Measurements from ENCODE around the gene GCDH.

- TF ChIP-seq ZNF70 (CRISPR knock-in tag; IDR thresholded peaks at IDR 0.05), result no peak
- no peak for TF ChIP-seq ARNTL (CRISPR knock-in tag; IDR thresholded peaks at IDR 0.05; ENCODE audit: borderline replicate concordance, low read depth)
- no peak for TF ChIP-seq TCF4 (CRISPR knock-in tag; IDR thresholded peaks at IDR 0.05; ENCODE audit: borderline replicate concordance)
- TF ChIP-seq, protein P1, sequence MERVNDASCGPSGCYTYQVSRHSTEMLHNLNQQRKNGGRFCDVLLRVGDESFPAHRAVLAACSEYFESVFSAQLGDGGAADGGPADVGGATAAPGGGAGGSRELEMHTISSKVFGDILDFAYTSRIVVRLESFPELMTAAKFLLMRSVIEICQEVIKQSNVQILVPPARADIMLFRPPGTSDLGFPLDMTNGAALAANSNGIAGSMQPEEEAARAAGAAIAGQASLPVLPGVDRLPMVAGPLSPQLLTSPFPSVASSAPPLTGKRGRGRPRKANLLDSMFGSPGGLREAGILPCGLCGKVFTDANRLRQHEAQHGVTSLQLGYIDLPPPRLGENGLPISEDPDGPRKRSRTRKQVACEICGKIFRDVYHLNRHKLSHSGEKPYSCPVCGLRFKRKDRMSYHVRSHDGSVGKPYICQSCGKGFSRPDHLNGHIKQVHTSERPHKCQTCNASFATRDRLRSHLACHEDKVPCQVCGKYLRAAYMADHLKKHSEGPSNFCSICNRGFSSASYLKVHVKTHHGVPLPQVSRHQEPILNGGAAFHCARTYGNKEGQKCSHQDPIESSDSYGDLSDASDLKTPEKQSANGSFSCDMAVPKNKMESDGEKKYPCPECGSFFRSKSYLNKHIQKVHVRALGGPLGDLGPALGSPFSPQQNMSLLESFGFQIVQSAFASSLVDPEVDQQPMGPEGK (CRISPR knock-in tag; IDR thresholded peaks at IDR 0.05; ENCODE audit: borderline replicate concordance), result no peak
- TF ChIP-seq SNAI2 (CRISPR knock-in tag; IDR thresholded peaks at IDR 0.05), result no peak
- TF ChIP-seq GLIS3 (CRISPR knock-in tag; IDR thresholded peaks at IDR 0.05), result no peak
- no peak for TF ChIP-seq ZNF8 (CRISPR knock-in tag; IDR thresholded peaks at IDR 0.05)
- TF ChIP-seq ZFP3 (CRISPR knock-in tag; IDR thresholded peaks at IDR 0.05), result no peak
- no peak for TF ChIP-seq ZFP30 (CRISPR knock-in tag; IDR thresholded peaks at IDR 0.05)
- TF ChIP-seq ISL1 (CRISPR knock-in tag; IDR thresholded peaks at IDR 0.05), result no peak
- no peak for TF ChIP-seq CSDC2 (CRISPR knock-in tag; IDR thresholded peaks at IDR 0.05)
These were observed 6.8 kb upstream of the GCDH start for GRCh38 chr19:12884202-12884601.
